ENCODE measurements around the gene CCDC9.

DNA sequence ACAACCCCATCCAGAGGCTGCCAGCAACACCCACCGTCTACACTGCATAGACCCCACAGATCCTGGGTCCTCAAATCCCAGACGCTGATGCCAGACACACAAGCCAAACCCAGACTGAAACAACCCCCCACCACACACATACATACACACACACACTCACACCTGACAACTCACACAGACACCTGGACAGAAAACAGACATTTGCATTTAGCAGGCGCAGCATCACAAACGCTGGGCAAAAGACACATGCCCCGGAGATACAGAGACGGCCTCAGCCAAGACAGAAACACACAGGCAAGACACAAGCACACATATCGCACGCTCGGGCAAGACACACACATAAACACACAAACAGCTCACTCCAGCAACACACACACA, 26.7 kb upstream of the CCDC9 start:
- TF ChIP-seq, protein P1, sequence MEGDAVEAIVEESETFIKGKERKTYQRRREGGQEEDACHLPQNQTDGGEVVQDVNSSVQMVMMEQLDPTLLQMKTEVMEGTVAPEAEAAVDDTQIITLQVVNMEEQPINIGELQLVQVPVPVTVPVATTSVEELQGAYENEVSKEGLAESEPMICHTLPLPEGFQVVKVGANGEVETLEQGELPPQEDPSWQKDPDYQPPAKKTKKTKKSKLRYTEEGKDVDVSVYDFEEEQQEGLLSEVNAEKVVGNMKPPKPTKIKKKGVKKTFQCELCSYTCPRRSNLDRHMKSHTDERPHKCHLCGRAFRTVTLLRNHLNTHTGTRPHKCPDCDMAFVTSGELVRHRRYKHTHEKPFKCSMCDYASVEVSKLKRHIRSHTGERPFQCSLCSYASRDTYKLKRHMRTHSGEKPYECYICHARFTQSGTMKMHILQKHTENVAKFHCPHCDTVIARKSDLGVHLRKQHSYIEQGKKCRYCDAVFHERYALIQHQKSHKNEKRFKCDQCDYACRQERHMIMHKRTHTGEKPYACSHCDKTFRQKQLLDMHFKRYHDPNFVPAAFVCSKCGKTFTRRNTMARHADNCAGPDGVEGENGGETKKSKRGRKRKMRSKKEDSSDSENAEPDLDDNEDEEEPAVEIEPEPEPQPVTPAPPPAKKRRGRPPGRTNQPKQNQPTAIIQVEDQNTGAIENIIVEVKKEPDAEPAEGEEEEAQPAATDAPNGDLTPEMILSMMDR (IDR thresholded peaks at IDR 0.05; ENCODE audit: borderline replicate concordance, extremely low read depth, low read length, poor library complexity, severe bottlenecking) = no peak
- no peak for TF ChIP-seq EZH2 (IDR thresholded peaks at IDR 0.05; ENCODE audit: borderline replicate concordance, low read depth, low read length, severe bottlenecking)

All from DND-41 (cell line).